Measurements from ENCODE around the gene PLXNB1.

- TF ChIP-seq CTCF (IDR thresholded peaks at IDR 0.05; ENCODE audit: low read length) (no peak), EZH2 (IDR thresholded peaks at IDR 0.05; ENCODE audit: borderline replicate concordance, low read length) (no peak)
These were observed 46.7 kb upstream of the PLXNB1 start for GRCh38 chr3:48476426-48477053.
